Neural cell (in vitro differentiated cells): ENCODE data around the gene HEMK1. TPM values are rescaled to one million over a fixed set of nuclear protein-coding genes. Genes with fewer than 3 reads are reported as not detected.

Experiments
- H2AFZ ChIP-seq: fragments of 200-600, 300-800 bp; sonication (generic), shearing (Covaris generic); 2 replicates; pipeline ENCODE4 v1.6.0; 2014; ENCODE audit warnings: low read depth, mild to moderate bottlenecking, antibody characterized with exemption, low read length, moderate library complexity
- H3F3A ChIP-seq: fragments of 200-600 bp; shearing (Covaris generic); 2 replicates; pipeline ENCODE4 v1.6.1; 2016; ENCODE audit warnings: mild to moderate bottlenecking, moderate library complexity, mixed read lengths, antibody characterized with exemption, low read length; ENCODE audit not compliant: insufficient read depth, poor library complexity, severe bottlenecking
- H3K27ac ChIP-seq: fragments of 200-600, 300-800 bp; sonication (generic), shearing (Covaris generic); 2 replicates; pipeline ENCODE4 v1.5.1; 2014; ENCODE audit warnings: mild to moderate bottlenecking, low read length, moderate library complexity
- H3K27me3 ChIP-seq: fragments of 300-800, 200-600 bp; sonication (generic), shearing (Covaris generic); 2 replicates; pipeline ENCODE4 v1.6.0; 2014; ENCODE audit warnings: mild to moderate bottlenecking, low read depth, low read length, moderate library complexity; ENCODE audit not compliant: insufficient read depth
- H3K36me3 ChIP-seq: fragments of 300-800, 200-600 bp; sonication (generic), shearing (Covaris generic); 2 replicates; pipeline ENCODE4 v1.5.1; 2014; ENCODE audit warnings: mild to moderate bottlenecking, antibody characterized with exemption, low read length, moderate library complexity; ENCODE audit not compliant: insufficient read depth
- H3K4me2 ChIP-seq: fragments of 300-800, 200-600 bp; sonication (generic), shearing (Covaris generic); 2 replicates; pipeline ENCODE4 v1.6.0; 2014; ENCODE audit warnings: mild to moderate bottlenecking, low read length
- H3K4me3 ChIP-seq: fragments of 300-800, 200-600 bp; sonication (generic), shearing (Covaris generic); 2 replicates; pipeline ENCODE4 v1.5.1; 2014; ENCODE audit warnings: mild to moderate bottlenecking, low read length, moderate library complexity
- H3K79me2 ChIP-seq: fragments of 200-600 bp; shearing (Covaris generic); replicated peaks from 2 replicates; pipeline ENCODE4 v1.6.0; 2014; ENCODE audit warnings: mild to moderate bottlenecking, low read length, moderate library complexity; ENCODE audit not compliant: insufficient read depth
- H3K9ac ChIP-seq: fragments of 300-800, 200-600 bp; sonication (generic), shearing (Covaris generic); 2 replicates; pipeline ENCODE4 v1.6.1; 2016; ENCODE audit warnings: mild to moderate bottlenecking, low read length, mixed read lengths
- H3K9me2 ChIP-seq: fragments of 200-600 bp; shearing (Covaris generic); 2 replicates; pipeline ENCODE4 v1.6.1; 2016; ENCODE audit warnings: mild to moderate bottlenecking, low read length, mixed read lengths; ENCODE audit not compliant: insufficient read depth
- H3K9me3 ChIP-seq: fragments of 200-600, 300-800 bp; sonication (generic), shearing (Covaris generic); 2 replicates; pipeline ENCODE4 v1.6.1; 2016; ENCODE audit warnings: mild to moderate bottlenecking, mixed run types, low read length, moderate library complexity, mixed read lengths
- H4K20me1 ChIP-seq: fragments of 200-600 bp; shearing (Covaris generic); 2 replicates; pipeline ENCODE4 v1.6.1; 2016; ENCODE audit warnings: mild to moderate bottlenecking, mixed run types; ENCODE audit not compliant: insufficient read depth
- EP300 ChIP-seq: fragments of 450-650 bp; conservative IDR thresholded peaks from 2 replicates; pipeline ENCODE4 v1.6.1; 2014; ENCODE audit warnings: antibody characterized with exemption, mild to moderate bottlenecking, moderate library complexity; ENCODE audit not compliant: poor library complexity, severe bottlenecking
- EZH2 ChIP-seq: fragments of 200-600, 300-800 bp; shearing (Covaris generic), sonication (generic); IDR thresholded peaks from 2 replicates; pipeline ENCODE4 v1.6.1; 2014; ENCODE audit warnings: antibody characterized with exemption, low read length, borderline replicate concordance, mild to moderate bottlenecking; ENCODE audit not compliant: insufficient read depth, poor library complexity, severe bottlenecking
- MXI1 ChIP-seq: fragments of 450-650 bp; conservative IDR thresholded peaks from 2 replicates; pipeline ENCODE4 v1.6.1; 2014; ENCODE audit warnings: antibody characterized with exemption, mild to moderate bottlenecking; ENCODE audit not compliant: poor library complexity, severe bottlenecking
- POLR2AphosphoS5 ChIP-seq: IDR thresholded peaks from 2 replicates; pipeline ENCODE4 v1.6.1; 2012
- RAD21 ChIP-seq: fragments of 450-650 bp; conservative IDR thresholded peaks from 2 replicates; pipeline ENCODE4 v1.6.1; 2014; ENCODE audit warnings: antibody characterized with exemption, mild to moderate bottlenecking, moderate library complexity
- SMC3 ChIP-seq: fragments of 450-650 bp; conservative IDR thresholded peaks from 2 replicates; pipeline ENCODE4 v1.6.1; 2014; ENCODE audit warnings: antibody characterized with exemption, mild to moderate bottlenecking, moderate library complexity; ENCODE audit not compliant: poor library complexity
- TAF1 ChIP-seq: IDR thresholded peaks from 2 replicates; pipeline ENCODE4 v1.6.1; 2012; ENCODE audit warnings: low read depth
- polyA plus RNA-seq: library from polyadenylated mRNA; depleted of rRNA; stranded (reverse); fragments of >200 nt; gene quantifications from 2 replicates; pipeline ENCODE4 v1.2.3, GENCODE V29; 2014
- TF ChIP-seq, protein P1 (sequence below): IDR thresholded peaks from 2 replicates; pipeline ENCODE4 v1.6.1; 2012; ENCODE audit warnings: borderline replicate concordance
- TF ChIP-seq, protein P2 (sequence below): fragments of 450-650 bp; IDR thresholded peaks from 2 replicates; pipeline ENCODE4 v1.5.1; 2014; ENCODE audit warnings: antibody characterized with exemption, mild to moderate bottlenecking, moderate library complexity; ENCODE audit not compliant: poor library complexity, severe bottlenecking

The HEMK1 gene
- polyA plus RNA-seq, 1 donor from 2014 or later: 24.4 TPM

DNA sequence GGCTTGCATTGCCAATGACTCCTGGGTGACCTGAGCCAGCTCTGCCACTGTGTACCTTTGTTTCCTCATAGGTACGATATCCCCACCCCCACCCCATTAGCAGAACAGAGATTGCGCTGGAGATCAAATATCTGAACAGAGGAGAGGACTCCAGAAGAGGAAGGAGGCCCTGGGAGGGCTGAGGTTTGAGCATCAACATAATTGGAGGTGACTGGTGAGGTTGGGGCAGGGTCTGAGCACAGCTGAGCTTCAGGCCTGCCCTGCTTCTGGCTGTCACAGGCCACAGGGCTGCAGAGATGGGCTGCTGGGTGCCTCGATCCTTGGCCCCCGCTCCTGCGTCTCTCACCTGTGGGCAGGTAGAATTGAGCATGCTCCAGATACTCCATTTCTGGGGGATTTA, 44.6 kb upstream of the HEMK1 start:
- Histone ChIP-seq H3K9ac (peak overlapping the region; percentile 48), H3K9me3 (no peaks in the 10 kb centered on the region), H3K4me3 (peak overlapping the region; percentile 43), H3F3A (no peaks in the 10 kb centered on the region), H3K79me2 (no peaks in the 10 kb centered on the region), H3K27me3 (no peaks in the 10 kb centered on the region), H3K36me3 (no peaks in the 10 kb centered on the region), H3K27ac (peak overlapping the region; percentile 76), H2AFZ (no peak overlapping the region), H3K4me2 (peak overlapping the region; percentile 47), H3K9me2 (no peaks in the 10 kb centered on the region), H4K20me1 (no peaks in the 10 kb centered on the region)
- TF ChIP-seq POLR2AphosphoS5 (no peak), SMC3 (no peak), MXI1 (no peak), RAD21 (no peak), EP300 (no peak), EZH2 (no peak)
- TF ChIP-seq, protein P1, sequence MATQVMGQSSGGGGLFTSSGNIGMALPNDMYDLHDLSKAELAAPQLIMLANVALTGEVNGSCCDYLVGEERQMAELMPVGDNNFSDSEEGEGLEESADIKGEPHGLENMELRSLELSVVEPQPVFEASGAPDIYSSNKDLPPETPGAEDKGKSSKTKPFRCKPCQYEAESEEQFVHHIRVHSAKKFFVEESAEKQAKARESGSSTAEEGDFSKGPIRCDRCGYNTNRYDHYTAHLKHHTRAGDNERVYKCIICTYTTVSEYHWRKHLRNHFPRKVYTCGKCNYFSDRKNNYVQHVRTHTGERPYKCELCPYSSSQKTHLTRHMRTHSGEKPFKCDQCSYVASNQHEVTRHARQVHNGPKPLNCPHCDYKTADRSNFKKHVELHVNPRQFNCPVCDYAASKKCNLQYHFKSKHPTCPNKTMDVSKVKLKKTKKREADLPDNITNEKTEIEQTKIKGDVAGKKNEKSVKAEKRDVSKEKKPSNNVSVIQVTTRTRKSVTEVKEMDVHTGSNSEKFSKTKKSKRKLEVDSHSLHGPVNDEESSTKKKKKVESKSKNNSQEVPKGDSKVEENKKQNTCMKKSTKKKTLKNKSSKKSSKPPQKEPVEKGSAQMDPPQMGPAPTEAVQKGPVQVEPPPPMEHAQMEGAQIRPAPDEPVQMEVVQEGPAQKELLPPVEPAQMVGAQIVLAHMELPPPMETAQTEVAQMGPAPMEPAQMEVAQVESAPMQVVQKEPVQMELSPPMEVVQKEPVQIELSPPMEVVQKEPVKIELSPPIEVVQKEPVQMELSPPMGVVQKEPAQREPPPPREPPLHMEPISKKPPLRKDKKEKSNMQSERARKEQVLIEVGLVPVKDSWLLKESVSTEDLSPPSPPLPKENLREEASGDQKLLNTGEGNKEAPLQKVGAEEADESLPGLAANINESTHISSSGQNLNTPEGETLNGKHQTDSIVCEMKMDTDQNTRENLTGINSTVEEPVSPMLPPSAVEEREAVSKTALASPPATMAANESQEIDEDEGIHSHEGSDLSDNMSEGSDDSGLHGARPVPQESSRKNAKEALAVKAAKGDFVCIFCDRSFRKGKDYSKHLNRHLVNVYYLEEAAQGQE: no peak
- TF ChIP-seq, protein P2, sequence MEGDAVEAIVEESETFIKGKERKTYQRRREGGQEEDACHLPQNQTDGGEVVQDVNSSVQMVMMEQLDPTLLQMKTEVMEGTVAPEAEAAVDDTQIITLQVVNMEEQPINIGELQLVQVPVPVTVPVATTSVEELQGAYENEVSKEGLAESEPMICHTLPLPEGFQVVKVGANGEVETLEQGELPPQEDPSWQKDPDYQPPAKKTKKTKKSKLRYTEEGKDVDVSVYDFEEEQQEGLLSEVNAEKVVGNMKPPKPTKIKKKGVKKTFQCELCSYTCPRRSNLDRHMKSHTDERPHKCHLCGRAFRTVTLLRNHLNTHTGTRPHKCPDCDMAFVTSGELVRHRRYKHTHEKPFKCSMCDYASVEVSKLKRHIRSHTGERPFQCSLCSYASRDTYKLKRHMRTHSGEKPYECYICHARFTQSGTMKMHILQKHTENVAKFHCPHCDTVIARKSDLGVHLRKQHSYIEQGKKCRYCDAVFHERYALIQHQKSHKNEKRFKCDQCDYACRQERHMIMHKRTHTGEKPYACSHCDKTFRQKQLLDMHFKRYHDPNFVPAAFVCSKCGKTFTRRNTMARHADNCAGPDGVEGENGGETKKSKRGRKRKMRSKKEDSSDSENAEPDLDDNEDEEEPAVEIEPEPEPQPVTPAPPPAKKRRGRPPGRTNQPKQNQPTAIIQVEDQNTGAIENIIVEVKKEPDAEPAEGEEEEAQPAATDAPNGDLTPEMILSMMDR: no peak

DNA sequence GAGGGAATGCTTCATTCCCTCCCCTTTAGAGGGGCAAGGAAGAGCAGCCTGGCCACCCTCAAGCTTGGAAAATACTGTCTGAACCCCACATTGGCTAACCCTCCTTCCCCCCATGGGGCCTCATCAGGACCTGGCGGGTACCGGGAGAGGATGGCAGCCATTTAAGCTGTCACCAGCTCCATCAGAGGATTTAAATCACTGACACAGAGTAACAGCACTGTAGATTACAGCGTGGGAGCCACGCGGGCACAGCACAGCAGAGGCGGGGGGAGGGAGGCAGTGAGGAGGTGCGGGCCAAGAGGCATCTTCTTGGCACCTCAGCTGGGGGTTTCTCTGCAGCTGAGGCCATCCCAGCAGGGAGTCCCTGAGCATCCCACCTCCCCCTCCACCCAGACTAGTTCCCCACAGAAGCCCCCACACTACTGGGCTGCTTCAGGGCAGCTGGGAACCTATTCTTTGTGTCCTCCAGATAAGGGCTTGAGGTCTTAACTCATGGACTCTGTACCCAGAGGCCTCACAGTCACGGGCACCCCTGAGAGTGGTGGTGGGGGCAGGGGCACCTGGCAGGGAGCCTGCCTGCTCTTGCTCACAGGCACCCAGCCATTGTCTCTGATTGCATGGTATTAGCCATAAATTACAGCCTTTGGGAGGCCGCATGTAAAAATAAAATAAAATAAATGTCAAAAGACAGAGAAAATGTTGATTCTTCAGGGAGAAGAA, 44.0 kb upstream of the HEMK1 start:
- Histone ChIP-seq H3K9me3 (no peaks in the 10 kb centered on the region), H3K27ac (peak overlapping the region; percentile 76), H4K20me1 (no peaks in the 10 kb centered on the region), H3K36me3 (no peaks in the 10 kb centered on the region), H3K9me2 (no peaks in the 10 kb centered on the region), H3K4me2 (peak overlapping the region; percentile 47), H3F3A (no peaks in the 10 kb centered on the region), H2AFZ (no peak overlapping the region), H3K9ac (peak overlapping the region; percentile 48), H3K4me3 (peak overlapping the region; percentile 43), H3K27me3 (no peaks in the 10 kb centered on the region), H3K79me2 (no peaks in the 10 kb centered on the region)
- TF ChIP-seq TAF1 (no peak), RAD21 (no peak), SMC3 (peak; percentile 25), MXI1 (peak; percentile 52), EZH2 (no peak), POLR2AphosphoS5 (peak; percentile 81), EP300 (peak; percentile 84)
- TF ChIP-seq, protein P1: peak; percentile 77
- TF ChIP-seq, protein P2: no peak
